H9 (cell line): ENCODE measurements around the gene CKB. TPM values are rescaled to one million over a fixed set of nuclear protein-coding genes. Genes with fewer than 3 reads are reported as not detected.
A peak's percentile ranks its signal among the peaks of the same experiment; 100 is the strongest.

Experiments
- DNase-seq: peaks from one replicate; pipeline ENCODE4 v3.0.0-alpha.2; 2017
- H2AFZ ChIP-seq: one replicate; pipeline ENCODE4 v1.6.1; 2013; ENCODE audit warnings: mild to moderate bottlenecking, low read length, control low read depth, moderate library complexity
- H2AK5ac ChIP-seq: 2 replicates; pipeline ENCODE4 v1.6.1; 2013; ENCODE audit warnings: low read length, control low read depth, mixed read lengths; ENCODE audit not compliant: insufficient read length
- H2BK120ac ChIP-seq: one replicate; pipeline ENCODE4 v1.6.1; 2013; ENCODE audit warnings: low read depth, mild to moderate bottlenecking, low read length, control low read depth, inconsistent platforms; ENCODE audit not compliant: poor library complexity, severe bottlenecking
- H2BK12ac ChIP-seq: 2 replicates; pipeline ENCODE4 v1.6.1; 2013; ENCODE audit warnings: low read length, control low read depth, mixed read lengths, low read depth; ENCODE audit not compliant: insufficient read length
- H2BK15ac ChIP-seq: 2 replicates; pipeline ENCODE4 v1.6.1; 2013; ENCODE audit warnings: low read depth, low read length, control low read depth
- H2BK20ac ChIP-seq: one replicate; pipeline ENCODE4 v1.6.1; 2013; ENCODE audit warnings: low read depth, mild to moderate bottlenecking, low read length, control low read depth, inconsistent platforms; ENCODE audit not compliant: poor library complexity, severe bottlenecking
- H2BK5ac ChIP-seq: 2 replicates; pipeline ENCODE4 v1.6.1; 2013; ENCODE audit warnings: low read length, control low read depth, mixed read lengths; ENCODE audit not compliant: insufficient read length
- H3K14ac ChIP-seq: 2 replicates; pipeline ENCODE4 v1.6.1; 2013; ENCODE audit warnings: low read length, control low read depth; ENCODE audit not compliant: insufficient read depth
- H3K18ac ChIP-seq: 2 replicates; pipeline ENCODE4 v1.6.1; 2013; ENCODE audit warnings: low read depth, mild to moderate bottlenecking, mixed read lengths, low read length, control low read depth; ENCODE audit not compliant: insufficient read length
- H3K23ac ChIP-seq: 2 replicates; pipeline ENCODE4 v1.6.1; 2013; ENCODE audit warnings: low read length, control low read depth, mixed read lengths, low read depth; ENCODE audit not compliant: insufficient read length
- H3K23me2 ChIP-seq: 2 replicates; pipeline ENCODE4 v1.6.1; 2013; ENCODE audit warnings: low read depth, mild to moderate bottlenecking, mixed read lengths, low read length, control low read depth; ENCODE audit not compliant: insufficient read length, poor library complexity, severe bottlenecking
- H3K27ac ChIP-seq: 2 replicates; pipeline ENCODE4 v1.5.1; 2013; ENCODE audit warnings: low read length, control low read depth, mixed read lengths, low read depth; ENCODE audit not compliant: insufficient read length
- H3K27me3 ChIP-seq: 2 replicates; pipeline ENCODE4 v1.6.1; 2013; ENCODE audit warnings: low read length, control low read depth, inconsistent platforms; ENCODE audit not compliant: insufficient read depth
- H3K4ac ChIP-seq: 2 replicates; pipeline ENCODE4 v1.6.1; 2013; ENCODE audit warnings: low read depth, mild to moderate bottlenecking, control low read depth, inconsistent platforms, low read length, moderate library complexity
- H3K4me1 ChIP-seq: 2 replicates; pipeline ENCODE4 v1.6.1; 2013; ENCODE audit warnings: low read length, control low read depth, inconsistent platforms; ENCODE audit not compliant: insufficient read depth
- H3K4me2 ChIP-seq: 2 replicates; pipeline ENCODE4 v1.6.1; 2013; ENCODE audit warnings: low read length, control low read depth, mixed read lengths; ENCODE audit not compliant: insufficient read length, insufficient read depth
- H3K56ac ChIP-seq: 2 replicates; pipeline ENCODE4 v1.6.1; 2013; ENCODE audit warnings: low read depth, mild to moderate bottlenecking, mixed read lengths, low read length, control low read depth; ENCODE audit not compliant: insufficient read length
- H3K79me1 ChIP-seq: 2 replicates; pipeline ENCODE4 v1.6.1; 2013; ENCODE audit warnings: low read depth, mild to moderate bottlenecking, moderate library complexity, low read length, control low read depth, inconsistent platforms; ENCODE audit not compliant: insufficient read depth, poor library complexity, severe bottlenecking
- H3K79me2 ChIP-seq: 2 replicates; pipeline ENCODE4 v1.6.1; 2013; ENCODE audit warnings: low read length, control low read depth, inconsistent platforms; ENCODE audit not compliant: insufficient read depth
- H3K9ac ChIP-seq: 2 replicates; pipeline ENCODE4 v1.6.1; 2013; ENCODE audit warnings: low read length, control low read depth, mixed read lengths; ENCODE audit not compliant: insufficient read length; ENCODE audit errors: extremely low read depth
- H3K9me3 ChIP-seq: one replicate; pipeline ENCODE4 v1.6.1; 2013; ENCODE audit warnings: low read depth, low read length, inconsistent platforms; ENCODE audit not compliant: control insufficient read depth
- H3T11ph ChIP-seq: one replicate; pipeline ENCODE4 v1.6.1; 2013; ENCODE audit warnings: mild to moderate bottlenecking, low read length, control low read depth, inconsistent platforms
- H4K20me1 ChIP-seq: one replicate; pipeline ENCODE4 v1.6.1; 2013; ENCODE audit not compliant: control insufficient read depth, insufficient read length, insufficient read depth
- H4K5ac ChIP-seq: 2 replicates; pipeline ENCODE4 v1.6.1; 2013; ENCODE audit warnings: low read depth, mild to moderate bottlenecking, mixed read lengths, low read length, control low read depth; ENCODE audit not compliant: insufficient read length
- H4K8ac ChIP-seq: replicated peaks from 2 replicates; pipeline ENCODE4 v1.6.1; 2013; ENCODE audit warnings: low read length, control low read depth, mixed read lengths, low read depth; ENCODE audit not compliant: insufficient read length
- H4K91ac ChIP-seq: 2 replicates; pipeline ENCODE4 v1.6.1; 2013; ENCODE audit warnings: low read depth, mild to moderate bottlenecking, moderate library complexity, mixed read lengths, low read length, control low read depth; ENCODE audit not compliant: insufficient read length
- H3K27ac Mint-ChIP-seq, 3 experiments: 2 replicates in 2 of 3; 3 replicates in 1 of 3; pipeline ENCODE4 v1.8.0; 2020 to 2021; ENCODE audit warnings: mixed read lengths in 3 of 3, mild to moderate bottlenecking in 1 of 3, moderate library complexity in 1 of 3
- H3K27me3 Mint-ChIP-seq: 2 replicates; pipeline ENCODE4 v1.8.0; 2021; ENCODE audit warnings: low read depth, mild to moderate bottlenecking, moderate library complexity, mixed read lengths
- H3K36me3 Mint-ChIP-seq, 3 experiments: 2 replicates in 2 of 3; 3 replicates in 1 of 3; pipeline ENCODE4 v1.8.0; 2020 to 2021; ENCODE audit warnings: low read depth in 3 of 3, mixed read lengths in 3 of 3; ENCODE audit not compliant: insufficient read depth in 1 of 3
- H3K4me1 Mint-ChIP-seq, 2 experiments: 2 replicates each; pipeline ENCODE4 v1.8.0; 2020; ENCODE audit warnings: mixed read lengths in 2 of 2
- H3K4me3 Mint-ChIP-seq, 2 experiments: 2 replicates in 1 of 2; 3 replicates in 1 of 2; pipeline ENCODE4 v1.8.0; 2020 to 2021; ENCODE audit warnings: mild to moderate bottlenecking in 2 of 2, mixed read lengths in 2 of 2, moderate library complexity in 1 of 2
- H3K9me3 Mint-ChIP-seq, 2 experiments: 2 replicates in 1 of 2; 3 replicates in 1 of 2; pipeline ENCODE4 v1.8.0; 2020; ENCODE audit warnings: mild to moderate bottlenecking in 2 of 2, mixed read lengths in 2 of 2, moderate library complexity in 1 of 2
- WGBS: extraction: QIAGEN DNeasy Blood & Tissue Kit; methylation state at CpG from one replicate; pipeline ENCODE4 v1.1.7; 2013; ENCODE audit warnings: missing lambda C conversion rate, low lambda C conversion rate, mixed read lengths; ENCODE audit not compliant: insufficient read length; ENCODE audit errors: extremely low coverage; 5-methylcytosine and 5-hydroxymethylcytosine counted together
- total RNA-seq: library from RNA; stranded (reverse); gene quantifications from 2 replicates; pipeline ENCODE4 v1.2.1, GENCODE V29; 2021
- TF ChIP-seq, protein P1 (sequence below): fragments of 200-600 bp; sonication (generic); conservative IDR thresholded peaks from 3 replicates; pipeline ENCODE4 v1.8.0; 2021; ENCODE audit warnings: antibody characterized with exemption, mild to moderate bottlenecking

Gene CKB
- total RNA-seq, 1 experiment from 2014 or later: 517 TPM

DNA sequence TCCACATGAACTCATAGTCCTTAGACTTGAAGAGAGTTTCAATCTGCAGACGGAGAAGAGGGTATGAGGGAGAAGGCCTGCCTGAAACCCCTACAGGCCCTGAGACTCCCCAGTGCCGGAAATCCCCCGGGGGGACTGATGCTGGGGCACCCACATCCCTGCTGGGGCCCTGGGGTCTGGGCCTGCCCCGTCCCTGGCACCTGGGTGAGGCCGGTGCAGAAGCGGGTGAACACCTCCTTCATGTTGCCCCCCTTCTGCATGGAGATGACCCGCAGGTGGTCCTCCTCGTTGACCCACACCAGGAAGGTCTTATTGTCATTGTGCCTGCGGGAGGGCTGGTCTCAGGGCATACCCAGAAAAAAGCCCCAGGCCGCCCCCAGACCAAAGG is 2.4 kb downstream of the CKB start:
- H3K4me2 ChIP-seq: no peak overlapping the region
- H2BK20ac ChIP-seq: no peak overlapping the region
- Mint-ChIP-seq H3K9me3 (peaks cover 4 to 5% of the 10 kb centered on the region in 2 experiments; a peak in 3 of 5 replicates), H3K4me1 (peaks cover 17 to 43% of the 10 kb centered on the region in 2 experiments), H3K27ac (no peak overlapping the region), H3K4me3 (peak overlapping the region; percentile 67 to 73), H3K27me3 (peaks cover 21% of the 10 kb centered on the region), H3K36me3 (peaks cover 10 to 15% (median 13%) of the 10 kb centered on the region in 3 experiments)
- peaks cover 7% of the 10 kb centered on the region; the same call in 1 of the 2 replicates for H3K27me3 ChIP-seq
- H3K9ac ChIP-seq: no peak overlapping the region
- no peak overlapping the region for H2BK120ac ChIP-seq
- H3K23ac ChIP-seq: no peak overlapping the region
- no peak overlapping the region for H4K5ac ChIP-seq
- peaks cover 12% of the 10 kb centered on the region for H3K23me2 ChIP-seq
- WGBS: no CpG with 5 or more reads among the region's 10 CpGs
- H4K8ac ChIP-seq: no peak overlapping the region
- H4K20me1 ChIP-seq: peaks cover 3% of the 10 kb centered on the region
- H3K79me1 ChIP-seq: no peaks in the 10 kb centered on the region
- H3K4me1 ChIP-seq: no peaks in the 10 kb centered on the region
- no peak overlapping the region for H3K56ac ChIP-seq
- H3K9me3 ChIP-seq: no peaks in the 10 kb centered on the region
- H3K18ac ChIP-seq: no peak overlapping the region
- no peak overlapping the region for H4K91ac ChIP-seq
- no peak overlapping the region for H3K27ac ChIP-seq
- no peak overlapping the region for H2BK12ac ChIP-seq
- no peak overlapping the region for H3K14ac ChIP-seq
- H2BK15ac ChIP-seq: no peak overlapping the region
- no peak overlapping the region for H2AK5ac ChIP-seq
- no peak for DNase-seq
- H3T11ph ChIP-seq: no peak overlapping the region
- TF ChIP-seq, protein P1, sequence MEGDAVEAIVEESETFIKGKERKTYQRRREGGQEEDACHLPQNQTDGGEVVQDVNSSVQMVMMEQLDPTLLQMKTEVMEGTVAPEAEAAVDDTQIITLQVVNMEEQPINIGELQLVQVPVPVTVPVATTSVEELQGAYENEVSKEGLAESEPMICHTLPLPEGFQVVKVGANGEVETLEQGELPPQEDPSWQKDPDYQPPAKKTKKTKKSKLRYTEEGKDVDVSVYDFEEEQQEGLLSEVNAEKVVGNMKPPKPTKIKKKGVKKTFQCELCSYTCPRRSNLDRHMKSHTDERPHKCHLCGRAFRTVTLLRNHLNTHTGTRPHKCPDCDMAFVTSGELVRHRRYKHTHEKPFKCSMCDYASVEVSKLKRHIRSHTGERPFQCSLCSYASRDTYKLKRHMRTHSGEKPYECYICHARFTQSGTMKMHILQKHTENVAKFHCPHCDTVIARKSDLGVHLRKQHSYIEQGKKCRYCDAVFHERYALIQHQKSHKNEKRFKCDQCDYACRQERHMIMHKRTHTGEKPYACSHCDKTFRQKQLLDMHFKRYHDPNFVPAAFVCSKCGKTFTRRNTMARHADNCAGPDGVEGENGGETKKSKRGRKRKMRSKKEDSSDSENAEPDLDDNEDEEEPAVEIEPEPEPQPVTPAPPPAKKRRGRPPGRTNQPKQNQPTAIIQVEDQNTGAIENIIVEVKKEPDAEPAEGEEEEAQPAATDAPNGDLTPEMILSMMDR: no peak
- H3K79me2 ChIP-seq: no peaks in the 10 kb centered on the region
- no peak overlapping the region for H2AFZ ChIP-seq
- H3K4ac ChIP-seq: no peak overlapping the region
- H2BK5ac ChIP-seq: no peak overlapping the region
